IMR-90 (cell line): ENCODE measurements around the gene CAPN8. TPM values are rescaled to one million over a fixed set of nuclear protein-coding genes. Genes with fewer than 3 reads are reported as not detected.

ENCODE experiments used
- ATAC-seq: fragments of 200-7000 bp; cut with Tn5 transposase; 2 replicates; pipeline ENCODE4 v1.9.1; 2020; ENCODE audit warnings: low read depth, mild to moderate bottlenecking, moderate library complexity
- BruUV-seq: library from RNA; stranded (reverse); fragments of 400-500 nt; replicated peaks from 2 replicates; lab custom pipeline; 2021; lab: Mats Ljungman, UMichigan
- CTCF ChIA-PET: fragments of 300-600 bp; formaldehyde crosslinking; extraction: SDS; loops from one replicate; lab custom pipeline; 2021; ENCODE audit warnings: antibody characterized with exemption; lab: Yijun Ruan, JAX
- POLR2A ChIA-PET: fragments of 300-600 bp; sonication (Branson Sonifier 250); formaldehyde crosslinking; loops from one replicate; lab custom pipeline; 2022; ENCODE audit warnings: antibody characterized with exemption; ENCODE audit not compliant: unreplicated experiment; lab: Charles Lee
- DNase-seq: peaks from one replicate; pipeline ENCODE4 v3.0.0; 2013
- H2AFZ ChIP-seq: replicated peaks from 2 replicates; pipeline ENCODE3; 2013; ENCODE audit warnings: low read length, mild to moderate bottlenecking; ENCODE audit not compliant: poor library complexity
- H2AK5ac ChIP-seq: 2 replicates; pipeline ENCODE4 v1.6.1; 2013; ENCODE audit warnings: low read depth, low read length, inconsistent platforms
- H2AK9ac ChIP-seq: replicated peaks from 2 replicates; pipeline ENCODE3; 2013; ENCODE audit warnings: mild to moderate bottlenecking, low read depth, low read length, moderate library complexity; ENCODE audit not compliant: poor library complexity
- H2BK120ac ChIP-seq: 2 replicates; pipeline ENCODE4 v1.6.1; 2013; ENCODE audit warnings: low read depth, low read length, inconsistent platforms
- H2BK15ac ChIP-seq: 3 replicates; pipeline ENCODE4 v1.6.1; 2013; ENCODE audit warnings: low read depth, low read length, inconsistent platforms
- H2BK20ac ChIP-seq: 2 replicates; pipeline ENCODE4 v1.6.1; 2013; ENCODE audit warnings: low read depth, mild to moderate bottlenecking, inconsistent platforms, low read length, moderate library complexity
- H2BK5ac ChIP-seq: 2 replicates; pipeline ENCODE4 v1.6.1; 2013; ENCODE audit warnings: mild to moderate bottlenecking, low read depth, low read length, inconsistent platforms; ENCODE audit not compliant: poor library complexity, severe bottlenecking
- H3K14ac ChIP-seq: replicated peaks from 2 replicates; pipeline ENCODE4 v1.6.1; 2013; ENCODE audit warnings: low read depth, low read length, inconsistent platforms
- H3K18ac ChIP-seq: 2 replicates; pipeline ENCODE4 v1.6.1; 2013; ENCODE audit warnings: low read depth, low read length, control low read depth
- H3K23ac ChIP-seq: 2 replicates; pipeline ENCODE4 v1.6.1; 2013; ENCODE audit warnings: low read depth, low read length, inconsistent platforms
- H3K27ac ChIP-seq: 2 replicates; pipeline ENCODE4 v1.5.1; 2013; ENCODE audit warnings: mild to moderate bottlenecking, control low read depth, low read length; ENCODE audit not compliant: insufficient read depth
- H3K27me3 ChIP-seq: 2 replicates; pipeline ENCODE4 v1.6.1; 2013; ENCODE audit warnings: low read length; ENCODE audit not compliant: control insufficient read depth, insufficient read depth
- H3K36me3 ChIP-seq: 2 replicates; pipeline ENCODE4 v1.6.1; 2013; ENCODE audit warnings: low read length, mixed read lengths; ENCODE audit not compliant: control insufficient read depth, insufficient read depth
- H3K4ac ChIP-seq: 2 replicates; pipeline ENCODE4 v1.6.1; 2013; ENCODE audit warnings: low read depth, low read length, inconsistent platforms
- H3K4me1 ChIP-seq: 2 replicates; pipeline ENCODE4 v1.6.1; 2013; ENCODE audit warnings: low read length, mixed read lengths; ENCODE audit not compliant: control insufficient read depth, insufficient read depth
- H3K4me2 ChIP-seq: 2 replicates; pipeline ENCODE4 v1.6.1; 2013; ENCODE audit warnings: low read depth, mild to moderate bottlenecking, control low read depth, low read length, moderate library complexity
- H3K4me3 ChIP-seq: 2 replicates; pipeline ENCODE4 v1.5.1; 2013; ENCODE audit warnings: low read depth, mild to moderate bottlenecking, control low read depth, low read length, moderate library complexity; ENCODE audit not compliant: insufficient read depth
- H3K56ac ChIP-seq: 2 replicates; pipeline ENCODE4 v1.6.1; 2013; ENCODE audit warnings: low read length, inconsistent platforms; ENCODE audit not compliant: insufficient read depth; ENCODE audit errors: extremely low read depth
- H3K79me1 ChIP-seq, 2 experiments: 2 replicates each; pipeline ENCODE4 v1.6.1; 2013; ENCODE audit warnings: low read length in 2 of 2, inconsistent platforms in 1 of 2, low read depth in 1 of 2
- H3K9ac ChIP-seq: 2 replicates; pipeline ENCODE4 v1.6.1; 2013; ENCODE audit warnings: low read depth, low read length, control low read depth
- H3K9me1 ChIP-seq: 2 replicates; pipeline ENCODE4 v1.6.1; 2013; ENCODE audit warnings: low read length, inconsistent platforms; ENCODE audit not compliant: insufficient read depth
- H3K9me3 ChIP-seq: 2 replicates; pipeline ENCODE4 v1.6.1; 2013; ENCODE audit warnings: low read length; ENCODE audit not compliant: control insufficient read depth, insufficient read depth
- H4K20me1 ChIP-seq: 2 replicates; pipeline ENCODE4 v1.6.1; 2013; ENCODE audit warnings: low read length, inconsistent platforms; ENCODE audit not compliant: insufficient read depth
- H4K5ac ChIP-seq: 2 replicates; pipeline ENCODE4 v1.6.1; 2013; ENCODE audit warnings: mild to moderate bottlenecking, low read depth, low read length, control low read depth
- H4K8ac ChIP-seq, 2 experiments: 2 replicates each; pipeline ENCODE4 v1.6.1; 2013; ENCODE audit warnings: low read depth in 2 of 2, low read length in 2 of 2, control low read depth in 1 of 2, inconsistent platforms in 1 of 2
- H4K91ac ChIP-seq: 2 replicates; pipeline ENCODE4 v1.6.1; 2013; ENCODE audit warnings: low read depth, low read length, inconsistent platforms; ENCODE audit not compliant: insufficient read depth
- BHLHE40 ChIP-seq: fragments of 150-350 bp; IDR thresholded peaks from 2 replicates; pipeline ENCODE4 v1.6.1; 2016; ENCODE audit warnings: mild to moderate bottlenecking, low read depth, low read length
- CEBPB ChIP-seq: IDR thresholded peaks from 2 replicates; pipeline ENCODE4 v1.6.1; 2012; ENCODE audit warnings: low read depth, low read length, improper control_type of control experiment
- CTCF ChIP-seq: conservative IDR thresholded peaks from 2 replicates; pipeline ENCODE4 v1.5.1; 2012; ENCODE audit warnings: mild to moderate bottlenecking, low read depth, low read length, improper control_type of control experiment
- FOS ChIP-seq: fragments of 150-350 bp; IDR thresholded peaks from 2 replicates; pipeline ENCODE4 v1.6.1; 2016; ENCODE audit warnings: low read depth, low read length
- MAFK ChIP-seq: IDR thresholded peaks from 2 replicates; pipeline ENCODE4 v1.6.1; 2012; ENCODE audit warnings: low read depth, low read length, improper control_type of control experiment
- MAZ ChIP-seq: IDR thresholded peaks from 2 replicates; pipeline ENCODE4 v1.6.1; 2012; ENCODE audit warnings: low read depth, mild to moderate bottlenecking, low read length, improper control_type of control experiment, moderate library complexity, borderline replicate concordance
- MXI1 ChIP-seq: IDR thresholded peaks from 2 replicates; pipeline ENCODE4 v1.6.1; 2012; ENCODE audit warnings: low read depth, mild to moderate bottlenecking, low read length, moderate library complexity, borderline replicate concordance
- NFE2L2 ChIP-seq: fragments of 150-350 bp; IDR thresholded peaks from 2 replicates; pipeline ENCODE4 v1.6.1; 2016; ENCODE audit warnings: low read depth, mild to moderate bottlenecking, low read length
- POLR2A ChIP-seq: IDR thresholded peaks from 2 replicates; pipeline ENCODE4 v1.6.1; 2012; ENCODE audit warnings: mild to moderate bottlenecking, low read depth, low read length
- RAD21 ChIP-seq: IDR thresholded peaks from 2 replicates; pipeline ENCODE4 v1.6.1; 2012; ENCODE audit warnings: low read length, improper control_type of control experiment
- RCOR1 ChIP-seq: IDR thresholded peaks from 2 replicates; pipeline ENCODE4 v1.6.1; 2012; ENCODE audit warnings: mild to moderate bottlenecking, low read length, improper control_type of control experiment; ENCODE audit not compliant: insufficient replicate concordance
- RFX5 ChIP-seq: IDR thresholded peaks from 2 replicates; pipeline ENCODE4 v1.8.0; 2012; ENCODE audit warnings: low read depth, mild to moderate bottlenecking, low read length, moderate library complexity
- SMC3 ChIP-seq: fragments of 150-350 bp; IDR thresholded peaks from 2 replicates; pipeline ENCODE4 v1.6.1; 2016; ENCODE audit warnings: low read depth, mild to moderate bottlenecking, antibody characterized with exemption, low read length, moderate library complexity
- WGBS, 2 experiments: methylation state at CpG; one replicate each; pipeline versions ENCODE4 v1.1.5 to v1.1.7; 2013; ENCODE audit warnings: missing lambda C conversion rate in 2 of 2; ENCODE audit not compliant: insufficient read length in 1 of 2; ENCODE audit errors: extremely low coverage in 2 of 2; 5-methylcytosine and 5-hydroxymethylcytosine counted together
- dilution Hi-C: fragments of 300-500 bp; cut with HindIII; formaldehyde crosslinking; loops from one replicate; pipeline ENCODE4 v1.14.3; 2018; ENCODE audit warnings: low sequenced_read_pairs; ENCODE audit not compliant: unreplicated experiment
- in situ Hi-C: fragments of 300-500 bp; cut with MboI; formaldehyde crosslinking; loops from 3 replicates; pipeline ENCODE4 v1.14.3; 2019; ENCODE audit warnings: low sequenced_read_pairs, inconsistent platforms, mixed read lengths
- intact Hi-C: fragments of 100-400 bp; cut with micrococcal nuclease; formaldehyde crosslinking; loops from 2 replicates; pipeline ENCODE4 v1.10.0; 2022
- polyA plus RNA-seq, 3 experiments: library from polyadenylated mRNA; depleted of rRNA; stranded (reverse); fragments of >200 nt; gene quantifications; 2 replicates each; pipeline ENCODE4 v1.2.3, GENCODE V29; 2012; ENCODE audit warnings: low replicate concordance in 1 of 3
- total RNA-seq: library from RNA; depleted of rRNA; stranded (reverse); fragments of >200 nt; gene quantifications from 2 replicates; pipeline ENCODE4 v1.2.3, GENCODE V29; 2012
- TF ChIP-seq, protein P1 (sequence below): fragments of 150-350 bp; IDR thresholded peaks from 2 replicates; pipeline ENCODE4 v1.6.1; 2016; ENCODE audit warnings: low read depth, mild to moderate bottlenecking, low read length, moderate library complexity, borderline replicate concordance

CAPN8 gene
- total and polyA plus RNA-seq, 2 of the 4 experiments (the other 2 are of a cell fraction): not detected

GRCh38 chr1:223654083-223654482 lies 11.4 kb downstream of the CAPN8 start:
- H4K8ac ChIP-seq: no peak overlapping the region
- no TSS peak for BruUV-seq
- WGBS, 2 experiments: no CpG with 5 or more reads among the region's 6 CpGs
- no peak overlapping the region for H2BK20ac ChIP-seq
- no peak overlapping the region for H2BK120ac ChIP-seq
- in situ Hi-C loops: no loop called here
- intact Hi-C loops: no loop called here
- H3K9me3 ChIP-seq: no peaks in the 10 kb centered on the region
- no peak overlapping the region for H3K4ac ChIP-seq
- peak overlapping the region; percentile 39 for H2AFZ ChIP-seq
- H4K20me1 ChIP-seq: no peaks in the 10 kb centered on the region
- peak overlapping the region; percentile 84 for H2AK9ac ChIP-seq
- no peak overlapping the region for H3K27ac ChIP-seq
- H3K18ac ChIP-seq: no peak overlapping the region
- no peak overlapping the region for H2AK5ac ChIP-seq
- TF ChIP-seq FOS (no peak), RAD21 (no peak), POLR2A (no peak), CEBPB (no peak), MXI1 (no peak), MAFK (no peak), BHLHE40 (no peak), RFX5 (no peak), MAZ (no peak), NFE2L2 (no peak), SMC3 (no peak), CTCF (no peak), RCOR1 (no peak)
- TF ChIP-seq, protein P1, sequence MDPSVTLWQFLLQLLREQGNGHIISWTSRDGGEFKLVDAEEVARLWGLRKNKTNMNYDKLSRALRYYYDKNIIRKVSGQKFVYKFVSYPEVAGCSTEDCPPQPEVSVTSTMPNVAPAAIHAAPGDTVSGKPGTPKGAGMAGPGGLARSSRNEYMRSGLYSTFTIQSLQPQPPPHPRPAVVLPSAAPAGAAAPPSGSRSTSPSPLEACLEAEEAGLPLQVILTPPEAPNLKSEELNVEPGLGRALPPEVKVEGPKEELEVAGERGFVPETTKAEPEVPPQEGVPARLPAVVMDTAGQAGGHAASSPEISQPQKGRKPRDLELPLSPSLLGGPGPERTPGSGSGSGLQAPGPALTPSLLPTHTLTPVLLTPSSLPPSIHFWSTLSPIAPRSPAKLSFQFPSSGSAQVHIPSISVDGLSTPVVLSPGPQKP: no peak
- dilution Hi-C loops: no loop called here
- H3K27me3 ChIP-seq: peaks cover 20% of the 10 kb centered on the region
- no peak overlapping the region for H3K14ac ChIP-seq
- H3K4me2 ChIP-seq: no peak overlapping the region
- ATAC-seq (no peak), DNase-seq (no peak)
- H3K56ac ChIP-seq: no peak overlapping the region
- no peak overlapping the region for H3K9ac ChIP-seq
- H2BK15ac ChIP-seq: no peak overlapping the region
- ChIA-PET CTCF (no interaction called here), POLR2A (no interaction called here)
- H2BK5ac ChIP-seq: no peak overlapping the region
- H3K79me1 ChIP-seq: no peaks in the 10 kb centered on the region
- H3K23ac ChIP-seq: no peak overlapping the region
- no peak overlapping the region for H4K91ac ChIP-seq
- no peak overlapping the region for H4K5ac ChIP-seq
- H3K9me1 ChIP-seq: no peaks in the 10 kb centered on the region; the same call in 1 of the 2 replicates
- no peak overlapping the region for H3K4me3 ChIP-seq
- no peaks in the 10 kb centered on the region for H3K36me3 ChIP-seq
- no peaks in the 10 kb centered on the region for H3K4me1 ChIP-seq
